C4-2B (cell line): Measurements from ENCODE around the gene E2F8.

Experiments
- CTCF ChIP-seq: fragments of 450-650 bp; conservative IDR thresholded peaks from 2 replicates; pipeline ENCODE4 v1.5.1; 2017; ENCODE audit warnings: mild to moderate bottlenecking
- ZFX ChIP-seq: fragments of 450-650 bp; IDR thresholded peaks from 2 replicates; pipeline ENCODE4 v1.6.1; 2017

- TF ChIP-seq CTCF (no peak), ZFX (no peak)
Measured at GRCh38 chr11:19239039-19239438, 1.7 kb downstream of the E2F8 start.
